ENCODE results near the gene MINDY3. TPM values are rescaled to one million over a fixed set of nuclear protein-coding genes. Genes with fewer than 3 reads are reported as not detected.

The MINDY3 gene
- total and polyA plus RNA-seq, 3 experiments from 2014 or later: 4.6 to 24.4 (median 23.4) TPM

- Mint-ChIP-seq H3K27me3 (no peaks in the 10 kb centered on the region), H3K4me1 (peaks cover 21 to 35% (median 27%) of the 10 kb centered on the region in 3 donors), H3K27ac (peak overlapping the region in 2 of 8 donors; percentile 21 to 22), H3K36me3 (peaks cover 0 to 38% (median 10%) of the 10 kb centered on the region in 3 donors), H3K9me3 (no peaks in the 10 kb centered on the region), H3K4me3 (peak overlapping the region in 1 of 7 donors; percentile 23)
- Histone ChIP-seq H3K4me3 (ENCODE audit: low read length) (no peak overlapping the region), H3K27ac (ENCODE audit: low read depth, low read length) (no peak overlapping the region), H3K4me1 (ENCODE audit: insufficient read depth, low read length) (no peaks in the 10 kb centered on the region), H3K36me3 (ENCODE audit: insufficient read depth, low read length) (peaks cover 3% of the 10 kb centered on the region), H3K9me3 (ENCODE audit: low read length) (no peaks in the 10 kb centered on the region), H3K27me3 (ENCODE audit: insufficient read depth, low read length, poor library complexity, severe bottlenecking) (no peaks in the 10 kb centered on the region)
- DNase-seq: no peak
- CTCF ChIA-PET: no interaction called here
- POLR2A ChIA-PET: no interaction called here
Observed at GRCh38 chr10:15841696-15842095, 18.6 kb downstream of the MINDY3 start.

GRCh38 chr10:15836807-15837206, 23.5 kb downstream of the MINDY3 start:
- POLR2A ChIA-PET: no interaction called here
- no peak overlapping the region for H3K27ac Mint-ChIP-seq
- Histone ChIP-seq H3K27ac (ENCODE audit: low read depth, low read length) (no peak overlapping the region), H3K9me3 (ENCODE audit: low read length) (no peaks in the 10 kb centered on the region), H3K36me3 (ENCODE audit: insufficient read depth, low read length) (peaks cover 3% of the 10 kb centered on the region), H3K27me3 (ENCODE audit: insufficient read depth, low read length, poor library complexity, severe bottlenecking) (no peaks in the 10 kb centered on the region), H3K4me1 (ENCODE audit: insufficient read depth, low read length) (no peaks in the 10 kb centered on the region), H3K4me3 (ENCODE audit: low read length) (no peak overlapping the region)
- CTCF ChIA-PET: no interaction called here
- H3K36me3 Mint-ChIP-seq: peaks cover 4 to 37% (median 13%) of the 10 kb centered on the region in 3 donors
- peaks cover 8 to 15% (median 10%) of the 10 kb centered on the region in 3 donors for H3K4me1 Mint-ChIP-seq
- H3K4me3 Mint-ChIP-seq: no peak overlapping the region
- no peaks in the 10 kb centered on the region for H3K9me3 Mint-ChIP-seq
- no peaks in the 10 kb centered on the region for H3K27me3 Mint-ChIP-seq
- DNase-seq: no peak

GRCh38 chr10:15829495-15829894, 30.8 kb downstream of the MINDY3 start:
- Mint-ChIP-seq H3K4me3 (no peak overlapping the region), H3K36me3 (peaks cover 18 to 69% (median 35%) of the 10 kb centered on the region in 3 donors), H3K27ac (peak overlapping the region in 2 of 8 donors; percentile 9 to 48), H3K4me1 (peaks cover 14 to 30% (median 15%) of the 10 kb centered on the region in 3 donors), H3K27me3 (no peaks in the 10 kb centered on the region), H3K9me3 (no peaks in the 10 kb centered on the region)
- Histone ChIP-seq H3K27ac (ENCODE audit: low read depth, low read length) (no peak overlapping the region), H3K9me3 (ENCODE audit: low read length) (no peaks in the 10 kb centered on the region), H3K36me3 (ENCODE audit: insufficient read depth, low read length) (peaks cover 4% of the 10 kb centered on the region), H3K4me3 (ENCODE audit: low read length) (no peak overlapping the region), H3K4me1 (ENCODE audit: insufficient read depth, low read length) (no peaks in the 10 kb centered on the region), H3K27me3 (ENCODE audit: insufficient read depth, low read length, poor library complexity, severe bottlenecking) (no peaks in the 10 kb centered on the region)
- DNase-seq: no peak
- ChIA-PET POLR2A (no interaction called here), CTCF (no interaction called here)

- no peaks in the 10 kb centered on the region for H3K4me1 ChIP-seq (ENCODE audit: insufficient read depth, low read length)
- CTCF ChIA-PET: no interaction called here
Observed at GRCh38 chr10:15824498-15824897, 35.8 kb downstream of the MINDY3 start.

GRCh38 chr10:15822131-15822530, 38.2 kb downstream of the MINDY3 start:
- no peak overlapping the region for H3K4me3 Mint-ChIP-seq
- no peaks in the 10 kb centered on the region for H3K9me3 Mint-ChIP-seq
- CTCF ChIA-PET: no interaction called here

More at GRCh38 chr10:15824498-15824897, 35.8 kb downstream of the MINDY3 start:
- Mint-ChIP-seq H3K4me1 (peaks cover 0 to 6% (median 4%) of the 10 kb centered on the region in 3 donors), H3K9me3 (no peaks in the 10 kb centered on the region), H3K27ac (no peak overlapping the region), H3K27me3 (no peaks in the 10 kb centered on the region), H3K4me3 (no peak overlapping the region), H3K36me3 (peaks cover 18 to 71% (median 40%) of the 10 kb centered on the region in 3 donors)
- Histone ChIP-seq H3K27me3 (ENCODE audit: insufficient read depth, low read length, poor library complexity, severe bottlenecking) (no peaks in the 10 kb centered on the region), H3K4me3 (ENCODE audit: low read length) (no peak overlapping the region), H3K27ac (ENCODE audit: low read depth, low read length) (no peak overlapping the region), H3K9me3 (ENCODE audit: low read length) (no peaks in the 10 kb centered on the region), H3K36me3 (ENCODE audit: insufficient read depth, low read length) (peaks cover 10% of the 10 kb centered on the region)
- POLR2A ChIA-PET: no interaction called here
- DNase-seq: no peak

GRCh38 chr10:15821046-15821683, 39.1 kb downstream of the MINDY3 start:
- no peaks in the 10 kb centered on the region for H3K27me3 ChIP-seq (ENCODE audit: insufficient read depth, low read length, poor library complexity, severe bottlenecking)
- no peaks in the 10 kb centered on the region for H3K9me3 Mint-ChIP-seq
- H3K9me3 ChIP-seq (ENCODE audit: low read length): no peaks in the 10 kb centered on the region
- ChIA-PET POLR2A (no interaction called here), CTCF (no interaction called here)
- H3K27ac ChIP-seq (ENCODE audit: low read depth, low read length): no peak overlapping the region
- no peak overlapping the region for H3K27ac Mint-ChIP-seq
- H3K4me1 ChIP-seq (ENCODE audit: insufficient read depth, low read length): no peaks in the 10 kb centered on the region
- H3K36me3 Mint-ChIP-seq: peaks cover 20 to 76% (median 37%) of the 10 kb centered on the region in 3 donors
- peaks cover 0 to 8% (median 0%) of the 10 kb centered on the region in 3 donors for H3K4me1 Mint-ChIP-seq
- H3K4me3 Mint-ChIP-seq: no peak overlapping the region
- no peak for DNase-seq
- no peak overlapping the region for H3K4me3 ChIP-seq (ENCODE audit: low read length)
- peaks cover 12% of the 10 kb centered on the region for H3K36me3 ChIP-seq (ENCODE audit: insufficient read depth, low read length)
- H3K27me3 Mint-ChIP-seq: no peaks in the 10 kb centered on the region

More at GRCh38 chr10:15822131-15822530, 38.2 kb downstream of the MINDY3 start:
- Mint-ChIP-seq H3K27ac (peak overlapping the region in 1 of 8 donors; percentile 1), H3K27me3 (no peaks in the 10 kb centered on the region), H3K4me1 (peaks cover 0 to 6% (median 4%) of the 10 kb centered on the region in 3 donors), H3K36me3 (peaks cover 24 to 76% (median 38%) of the 10 kb centered on the region in 3 donors)
- no peak overlapping the region for H3K27ac ChIP-seq (ENCODE audit: low read depth, low read length)
- H3K27me3 ChIP-seq (ENCODE audit: insufficient read depth, low read length, poor library complexity, severe bottlenecking): no peaks in the 10 kb centered on the region
- peaks cover 13% of the 10 kb centered on the region for H3K36me3 ChIP-seq (ENCODE audit: insufficient read depth, low read length)
- no peaks in the 10 kb centered on the region for H3K4me1 ChIP-seq (ENCODE audit: insufficient read depth, low read length)
- H3K9me3 ChIP-seq (ENCODE audit: low read length): no peaks in the 10 kb centered on the region
- no peak overlapping the region for H3K4me3 ChIP-seq (ENCODE audit: low read length)
- DNase-seq: no peak
- POLR2A ChIA-PET: no interaction called here

GRCh38 chr10:15817409-15818046, 42.8 kb downstream of the MINDY3 start:
- Histone ChIP-seq H3K27ac (ENCODE audit: low read depth, low read length) (no peak overlapping the region), H3K9me3 (ENCODE audit: low read length) (no peaks in the 10 kb centered on the region), H3K4me1 (ENCODE audit: insufficient read depth, low read length) (no peaks in the 10 kb centered on the region), H3K36me3 (ENCODE audit: insufficient read depth, low read length) (peaks cover 7% of the 10 kb centered on the region), H3K4me3 (ENCODE audit: low read length) (no peak overlapping the region), H3K27me3 (ENCODE audit: insufficient read depth, low read length, poor library complexity, severe bottlenecking) (no peaks in the 10 kb centered on the region)
- ChIA-PET CTCF (no interaction called here), POLR2A (no interaction called here)
- H3K9me3 Mint-ChIP-seq: no peaks in the 10 kb centered on the region
- H3K4me1 Mint-ChIP-seq: peaks cover 0 to 10% (median 9%) of the 10 kb centered on the region in 3 donors
- peaks cover 21 to 78% (median 37%) of the 10 kb centered on the region in 3 donors for H3K36me3 Mint-ChIP-seq
- no peak overlapping the region for H3K4me3 Mint-ChIP-seq
- peaks cover 0 to 1% of the 10 kb centered on the region in 2 donors for H3K27me3 Mint-ChIP-seq
- DNase-seq: no peak
- H3K27ac Mint-ChIP-seq: peak overlapping the region in 2 of 8 donors; percentile 20 to 26

GRCh38 chr10:15815242-15815885, 44.9 kb downstream of the MINDY3 start:
- Mint-ChIP-seq H3K36me3 (peaks cover 19 to 68% (median 31%) of the 10 kb centered on the region in 3 donors), H3K27ac (no peak overlapping the region), H3K4me3 (no peak overlapping the region), H3K4me1 (peaks cover 0 to 10% (median 7%) of the 10 kb centered on the region in 3 donors), H3K9me3 (no peaks in the 10 kb centered on the region), H3K27me3 (peaks cover 0 to 1% of the 10 kb centered on the region in 2 donors)
- ChIA-PET CTCF (no interaction called here), POLR2A (no interaction called here)
- H3K27me3 ChIP-seq (ENCODE audit: insufficient read depth, low read length, poor library complexity, severe bottlenecking): no peaks in the 10 kb centered on the region
- H3K4me1 ChIP-seq (ENCODE audit: insufficient read depth, low read length): no peaks in the 10 kb centered on the region
- no peaks in the 10 kb centered on the region for H3K9me3 ChIP-seq (ENCODE audit: low read length)
- H3K27ac ChIP-seq (ENCODE audit: low read depth, low read length): no peak overlapping the region
- H3K36me3 ChIP-seq (ENCODE audit: insufficient read depth, low read length): peaks cover 7% of the 10 kb centered on the region
- DNase-seq: no peak
- H3K4me3 ChIP-seq (ENCODE audit: low read length): no peak overlapping the region

Data from CD8-positive, alpha-beta memory T cell (primary cell).